DND-41 (cell line): ENCODE results near the gene SLC25A51.
"Not testable (repeated sequence)": the region's sequence is repeated elsewhere in the genome, so short reads cannot be mapped to it uniquely, and the experiment has no call there.

ENCODE experiments used
- ATAC-seq: fragments of 200-7000 bp; cut with Tn5 transposase; 3 replicates; pipeline ENCODE4 v1.9.1; 2021; ENCODE audit warnings: low read depth; ENCODE audit not compliant: insufficient read depth
- DNase-seq: peaks from one replicate; pipeline ENCODE4 v3.0.0-alpha.2; 2020
- H2AFZ ChIP-seq: 2 replicates; pipeline ENCODE4 v1.6.0; 2012; ENCODE audit warnings: low read depth, low read length
- H3K27ac ChIP-seq: 2 replicates; pipeline ENCODE4 v1.5.1; 2012; ENCODE audit warnings: low read length, inconsistent platforms
- H3K27me3 ChIP-seq: fragments of 200-600 bp; sonication (generic); 2 replicates; pipeline ENCODE4 v1.6.0; 2012; ENCODE audit warnings: low read length, mild to moderate bottlenecking, inconsistent platforms; ENCODE audit not compliant: insufficient read depth, poor library complexity
- H3K36me3 ChIP-seq: 2 replicates; pipeline ENCODE4 v1.5.1; 2012; ENCODE audit warnings: low read length, inconsistent platforms; ENCODE audit not compliant: insufficient read depth
- H3K4me1 ChIP-seq: 2 replicates; pipeline ENCODE4 v1.5.1; 2012; ENCODE audit warnings: mild to moderate bottlenecking, low read length; ENCODE audit not compliant: insufficient read depth
- H3K4me2 ChIP-seq: 2 replicates; pipeline ENCODE4 v1.6.0; 2012; ENCODE audit warnings: mild to moderate bottlenecking, moderate library complexity, low read length, inconsistent platforms; ENCODE audit not compliant: insufficient read depth
- H3K4me3 ChIP-seq, 2 experiments: fragments of 200-600 bp in 1 of 2; shearing (Covaris generic) in 1 of 2; 2 replicates each; pipeline ENCODE4 v1.5.1; 2012 to 2016; ENCODE audit warnings: inconsistent platforms in 2 of 2, low read length in 2 of 2, mild to moderate bottlenecking in 2 of 2, low read depth in 1 of 2, moderate library complexity in 1 of 2
- H3K79me2 ChIP-seq: 2 replicates; pipeline ENCODE4 v1.6.0; 2012; ENCODE audit warnings: low read length, inconsistent platforms; ENCODE audit not compliant: insufficient read depth
- H3K9ac ChIP-seq: 2 replicates; pipeline ENCODE4 v1.6.0; 2012; ENCODE audit warnings: low read depth, mild to moderate bottlenecking, inconsistent platforms, low read length, moderate library complexity
- H3K9me3 ChIP-seq: 2 replicates; pipeline ENCODE4 v1.5.1; 2012; ENCODE audit warnings: low read length, moderate library complexity, mild to moderate bottlenecking, inconsistent platforms; ENCODE audit not compliant: insufficient read depth, severe bottlenecking
- H4K20me1 ChIP-seq: 2 replicates; pipeline ENCODE4 v1.6.0; 2012; ENCODE audit warnings: low read length; ENCODE audit not compliant: insufficient read depth
- EZH2 ChIP-seq: IDR thresholded peaks from 3 replicates; pipeline ENCODE4 v1.6.1; 2012; ENCODE audit warnings: borderline replicate concordance, low read depth, mild to moderate bottlenecking, moderate library complexity, low read length, inconsistent platforms; ENCODE audit not compliant: severe bottlenecking
- TF ChIP-seq, protein P1 (sequence below): IDR thresholded peaks from 2 replicates; pipeline ENCODE4 v1.5.1; 2012; ENCODE audit warnings: borderline replicate concordance, low read length, moderate library complexity, mild to moderate bottlenecking; ENCODE audit not compliant: poor library complexity, severe bottlenecking; ENCODE audit errors: extremely low read depth

Gene SLC25A51

DNA sequence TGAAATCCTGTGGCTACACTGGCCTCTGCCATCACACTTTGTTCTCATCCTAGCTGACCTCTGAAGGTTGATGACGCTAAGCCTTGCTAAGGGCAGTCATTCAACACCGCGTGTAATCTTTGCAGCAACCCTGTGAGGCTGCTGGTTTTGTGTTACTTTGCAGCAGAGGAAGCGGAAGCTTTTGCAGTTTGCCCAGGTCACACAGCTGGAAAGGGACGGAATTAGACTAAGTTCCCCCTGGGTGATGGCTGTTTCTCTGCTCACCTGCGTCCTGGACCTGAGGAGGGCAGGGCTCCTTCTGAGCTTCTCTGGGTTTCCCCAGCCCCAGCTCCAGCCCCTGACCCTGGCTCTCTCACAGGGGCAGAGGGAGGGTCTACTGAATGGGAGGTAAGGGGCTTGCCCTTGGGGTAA lies 7.3 kb upstream of the SLC25A51 start:
- no peaks in the 10 kb centered on the region for H3K36me3 ChIP-seq
- no peak overlapping the region for H3K27ac ChIP-seq
- TF ChIP-seq, protein P1, sequence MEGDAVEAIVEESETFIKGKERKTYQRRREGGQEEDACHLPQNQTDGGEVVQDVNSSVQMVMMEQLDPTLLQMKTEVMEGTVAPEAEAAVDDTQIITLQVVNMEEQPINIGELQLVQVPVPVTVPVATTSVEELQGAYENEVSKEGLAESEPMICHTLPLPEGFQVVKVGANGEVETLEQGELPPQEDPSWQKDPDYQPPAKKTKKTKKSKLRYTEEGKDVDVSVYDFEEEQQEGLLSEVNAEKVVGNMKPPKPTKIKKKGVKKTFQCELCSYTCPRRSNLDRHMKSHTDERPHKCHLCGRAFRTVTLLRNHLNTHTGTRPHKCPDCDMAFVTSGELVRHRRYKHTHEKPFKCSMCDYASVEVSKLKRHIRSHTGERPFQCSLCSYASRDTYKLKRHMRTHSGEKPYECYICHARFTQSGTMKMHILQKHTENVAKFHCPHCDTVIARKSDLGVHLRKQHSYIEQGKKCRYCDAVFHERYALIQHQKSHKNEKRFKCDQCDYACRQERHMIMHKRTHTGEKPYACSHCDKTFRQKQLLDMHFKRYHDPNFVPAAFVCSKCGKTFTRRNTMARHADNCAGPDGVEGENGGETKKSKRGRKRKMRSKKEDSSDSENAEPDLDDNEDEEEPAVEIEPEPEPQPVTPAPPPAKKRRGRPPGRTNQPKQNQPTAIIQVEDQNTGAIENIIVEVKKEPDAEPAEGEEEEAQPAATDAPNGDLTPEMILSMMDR: no peak
- TF ChIP-seq EZH2: no peak
- H3K79me2 ChIP-seq: no peaks in the 10 kb centered on the region
- H3K9ac ChIP-seq: no peak overlapping the region
- DNase-seq: no peak
- no peak for ATAC-seq
- no peak overlapping the region for H2AFZ ChIP-seq
- no peaks in the 10 kb centered on the region for H3K4me1 ChIP-seq
- no peak overlapping the region for H3K4me3 ChIP-seq
- no peak overlapping the region for H3K4me2 ChIP-seq
- no peaks in the 10 kb centered on the region for H3K9me3 ChIP-seq
- H3K27me3 ChIP-seq: no peaks in the 10 kb centered on the region
- H4K20me1 ChIP-seq: no peaks in the 10 kb centered on the region

DNA sequence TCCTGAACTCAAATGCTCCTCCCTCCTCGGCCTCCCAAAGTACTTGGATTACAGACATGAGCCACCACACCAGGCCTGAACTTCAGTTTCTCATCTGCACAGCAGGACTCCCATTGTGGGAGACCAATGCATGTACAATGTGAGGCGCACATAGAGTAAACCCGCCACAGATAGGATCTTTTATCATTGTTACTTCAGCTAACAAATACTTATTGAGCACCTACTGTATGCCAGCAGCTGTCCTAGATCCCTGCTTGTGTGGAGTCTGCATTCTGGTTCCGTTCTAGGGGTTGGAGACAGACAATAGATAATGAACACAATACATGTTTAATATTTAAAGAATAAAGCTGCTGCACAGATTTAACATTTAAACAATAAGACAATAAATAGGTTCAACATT lies 6.3 kb upstream of the SLC25A51 start:
- Histone ChIP-seq H3K4me3 (no peak overlapping the region), H3K79me2 (peaks cover under 1% of the 10 kb centered on the region; the same call in 1 of the 2 replicates), H3K27me3 (no peaks in the 10 kb centered on the region), H3K9me3 (no peaks in the 10 kb centered on the region), H2AFZ (no peak overlapping the region), H3K4me1 (peaks cover 2% of the 10 kb centered on the region), H3K36me3 (no peaks in the 10 kb centered on the region), H3K27ac (no peak overlapping the region), H4K20me1 (no peaks in the 10 kb centered on the region), H3K4me2 (no peak overlapping the region), H3K9ac (no peak overlapping the region)
- no peak for ATAC-seq
- DNase-seq: no peak
- TF ChIP-seq, protein P1: no peak
- TF ChIP-seq EZH2: no peak

DNA sequence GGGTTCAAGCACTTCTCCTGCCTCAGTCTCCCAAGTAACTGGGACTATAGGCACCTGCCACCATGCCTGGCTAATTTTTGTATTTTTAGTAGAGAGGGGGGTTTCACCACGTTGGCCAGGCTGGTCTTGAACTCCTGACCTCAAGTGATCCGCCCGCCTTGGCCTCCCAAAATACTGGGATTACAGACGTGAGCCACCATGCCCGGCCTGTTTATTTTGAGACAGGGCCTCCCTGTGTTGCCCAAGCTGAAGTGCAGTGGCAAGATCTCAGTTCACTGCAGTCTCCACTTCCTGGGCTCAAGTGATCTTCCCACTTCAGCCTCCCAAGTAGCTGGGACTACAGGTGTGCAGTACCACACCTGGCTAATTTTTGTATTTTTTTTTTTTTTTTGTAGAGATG lies 5.9 kb upstream of the SLC25A51 start:
- not testable (repeated sequence) for H3K9ac ChIP-seq, H3K36me3 ChIP-seq, H4K20me1 ChIP-seq, DNase-seq, H3K4me2 ChIP-seq, H3K27ac ChIP-seq, H2AFZ ChIP-seq, H3K9me3 ChIP-seq, H3K27me3 ChIP-seq, H3K4me1 ChIP-seq, ATAC-seq, H3K79me2 ChIP-seq, H3K4me3 ChIP-seq

DNA sequence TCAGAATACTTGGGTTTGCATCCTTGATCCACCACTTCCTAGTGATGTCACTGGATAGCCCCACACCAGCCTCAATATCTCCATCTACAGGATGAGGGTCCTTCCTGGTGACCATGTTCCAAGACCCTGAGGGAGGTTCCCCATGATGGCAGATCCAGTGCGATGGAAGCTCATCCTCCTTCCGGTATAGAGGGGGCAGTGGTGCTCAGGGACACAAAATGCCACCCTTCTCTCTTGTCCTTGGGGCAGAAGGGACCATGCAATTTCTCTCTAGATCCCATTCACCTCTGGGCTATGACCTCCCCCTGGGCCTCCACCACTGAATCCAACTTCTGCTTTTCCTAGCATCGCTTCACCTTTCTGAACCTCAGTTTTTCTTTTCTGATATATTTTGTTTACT lies 5.4 kb upstream of the SLC25A51 start:
- ATAC-seq (no peak), DNase-seq (no peak)
- H3K27me3 ChIP-seq: no peaks in the 10 kb centered on the region
- H3K9me3 ChIP-seq: no peaks in the 10 kb centered on the region
- no peaks in the 10 kb centered on the region for H3K36me3 ChIP-seq
- no peak overlapping the region for H3K27ac ChIP-seq
- no peak overlapping the region for H3K4me3 ChIP-seq
- no peak for TF ChIP-seq EZH2
- TF ChIP-seq, protein P1: no peak
- no peak overlapping the region for H3K4me2 ChIP-seq
- no peaks in the 10 kb centered on the region for H4K20me1 ChIP-seq
- H3K4me1 ChIP-seq: peaks cover 11% of the 10 kb centered on the region
- peaks cover 10% of the 10 kb centered on the region for H3K79me2 ChIP-seq
- H3K9ac ChIP-seq: no peak overlapping the region
- no peak overlapping the region for H2AFZ ChIP-seq
